ENCODE results near the gene NFIX. TPM values are rescaled to one million over a fixed set of nuclear protein-coding genes. Genes with fewer than 3 reads are reported as not detected.

The NFIX gene
- total and polyA plus RNA-seq, 2 donors (not counting 3 experiments of a cell fraction or from before 2014, with no cell fraction given), result 9.8 to 37.7 TPM

DNA sequence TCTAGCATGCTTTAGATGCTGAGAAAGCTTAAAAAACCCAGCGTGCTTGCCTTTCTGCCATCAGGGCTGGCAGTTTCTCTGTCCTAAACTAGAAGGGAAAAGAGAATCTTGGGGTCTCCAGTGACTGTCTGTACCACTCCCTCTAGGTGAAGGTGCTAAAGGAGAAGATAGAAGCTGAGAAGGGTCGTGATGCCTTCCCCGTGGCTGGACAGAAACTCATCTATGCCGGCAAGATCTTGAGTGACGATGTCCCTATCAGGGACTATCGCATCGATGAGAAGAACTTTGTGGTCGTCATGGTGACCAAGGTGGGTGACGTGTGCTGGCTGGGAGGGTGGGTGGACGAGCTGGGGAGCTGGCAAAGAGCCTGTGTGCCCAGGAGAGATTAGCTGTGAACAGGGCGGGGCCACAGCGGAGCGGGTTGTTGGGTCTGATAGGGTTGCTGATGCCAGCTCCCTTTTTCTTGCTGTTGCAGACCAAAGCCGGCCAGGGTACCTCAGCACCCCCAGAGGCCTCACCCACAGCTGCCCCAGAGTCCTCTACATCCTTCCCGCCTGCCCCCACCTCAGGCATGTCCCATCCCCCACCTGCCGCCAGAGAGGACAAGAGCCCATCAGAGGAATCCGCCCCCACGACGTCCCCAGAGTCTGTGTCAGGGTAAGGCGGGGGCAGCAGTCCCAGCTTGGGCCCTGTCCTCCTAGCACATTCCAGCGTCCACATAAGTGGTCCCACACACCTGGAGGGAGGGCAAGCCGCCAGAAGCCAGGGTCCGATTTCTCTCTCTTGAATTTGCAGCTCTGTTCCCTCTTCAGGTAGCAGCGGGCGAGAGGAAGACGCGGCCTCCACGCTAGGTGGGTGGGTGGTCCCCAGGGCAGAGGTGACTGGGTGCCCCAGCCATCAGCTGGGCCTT is 47.3 kb upstream of the NFIX start:
- Histone ChIP-seq H3K27ac (ENCODE audit: insufficient read depth, low read depth, low read length) (no peak overlapping the region), H2AFZ (ENCODE audit: low read depth, low read length) (no peak overlapping the region), H3K27me3 (ENCODE audit: control insufficient read depth in 2 of 2, insufficient read depth in 2 of 2, low read length in 2 of 2) (no peaks in the 10 kb centered on the region), H4K20me1 (replicated peaks; ENCODE audit: control insufficient read depth, extremely low read depth, insufficient read depth, low read length) (no peaks in the 10 kb centered on the region), H3K79me2 (ENCODE audit: control insufficient read depth, insufficient read depth, low read length) (peaks cover 35% of the 10 kb centered on the region), H3K4me3 (replicated peaks in 1 of 3; ENCODE audit: insufficient read depth in 1 of 3, low read depth in 1 of 3, low read length in 3 of 3) (no peak overlapping the region), H3K9me1 (replicated peaks; ENCODE audit: control insufficient read depth, extremely low read depth, insufficient read depth, low read length) (no peaks in the 10 kb centered on the region), H3K36me3 (ENCODE audit: control insufficient read depth in 2 of 2, extremely low read depth in 1 of 2, insufficient read depth in 2 of 2, low read length in 2 of 2) (peaks cover 18 to 49% of the 10 kb centered on the region in 2 experiments), H3K9ac (replicated peaks; ENCODE audit: extremely low read depth, insufficient read depth, low read length) (no peak overlapping the region), H3K9me3 (replicated peaks; ENCODE audit: control insufficient read depth, insufficient read depth, low read length) (no peaks in the 10 kb centered on the region), H3K4me1 (ENCODE audit: control insufficient read depth, extremely low read depth, insufficient read depth, low read length) (peaks cover 20% of the 10 kb centered on the region), H3K4me2 (ENCODE audit: insufficient read depth, low read length) (no peak overlapping the region)
- FAIRE-seq (no peak), DNase-seq (ENCODE audit: low read depth, low spot score) (no peak)
- POLR2A ChIA-PET, result no interaction called here
- no TSS peak for BruUV-seq (replicated peaks)
- intact Hi-C loops (cut with micrococcal nuclease) (no loop called here), dilution Hi-C loops (cut with MboI; ENCODE audit: extremely low pct_ligation_motif_present, low sequenced_read_pairs) (no loop called here)
- CTCF ChIA-PET, result interaction anchor here (0.9 kb wide), 1 partner anchor 18 kb away, joined by 4 read pairs; no protein-coding TSS in a partner anchor
- TF ChIP-seq FOS (IDR thresholded peaks at IDR 0.05; ENCODE audit: borderline replicate concordance, insufficient read depth, low read length), result no peak
- TF ChIP-seq, protein P1, sequence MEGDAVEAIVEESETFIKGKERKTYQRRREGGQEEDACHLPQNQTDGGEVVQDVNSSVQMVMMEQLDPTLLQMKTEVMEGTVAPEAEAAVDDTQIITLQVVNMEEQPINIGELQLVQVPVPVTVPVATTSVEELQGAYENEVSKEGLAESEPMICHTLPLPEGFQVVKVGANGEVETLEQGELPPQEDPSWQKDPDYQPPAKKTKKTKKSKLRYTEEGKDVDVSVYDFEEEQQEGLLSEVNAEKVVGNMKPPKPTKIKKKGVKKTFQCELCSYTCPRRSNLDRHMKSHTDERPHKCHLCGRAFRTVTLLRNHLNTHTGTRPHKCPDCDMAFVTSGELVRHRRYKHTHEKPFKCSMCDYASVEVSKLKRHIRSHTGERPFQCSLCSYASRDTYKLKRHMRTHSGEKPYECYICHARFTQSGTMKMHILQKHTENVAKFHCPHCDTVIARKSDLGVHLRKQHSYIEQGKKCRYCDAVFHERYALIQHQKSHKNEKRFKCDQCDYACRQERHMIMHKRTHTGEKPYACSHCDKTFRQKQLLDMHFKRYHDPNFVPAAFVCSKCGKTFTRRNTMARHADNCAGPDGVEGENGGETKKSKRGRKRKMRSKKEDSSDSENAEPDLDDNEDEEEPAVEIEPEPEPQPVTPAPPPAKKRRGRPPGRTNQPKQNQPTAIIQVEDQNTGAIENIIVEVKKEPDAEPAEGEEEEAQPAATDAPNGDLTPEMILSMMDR (IDR thresholded peaks at IDR 0.05; ENCODE audit: extremely low read depth in 1 of 2, insufficient read depth in 1 of 2, low read depth in 1 of 2, low read length in 2 of 2), result no peak
- no peak for TF ChIP-seq POLR2AphosphoS5 (IDR thresholded peaks at IDR 0.05; ENCODE audit: insufficient read depth, low read depth, low read length)
- TF ChIP-seq GATA2 (IDR thresholded peaks at IDR 0.05; ENCODE audit: insufficient read depth, insufficient read length, low read depth, low read length), result no peak
- TF ChIP-seq POLR2A (IDR thresholded peaks at IDR 0.05; ENCODE audit: low read depth, low read length), result no peak
- no peak for TF ChIP-seq EZH2 (IDR thresholded peaks at IDR 0.05; ENCODE audit: borderline replicate concordance, low read depth, low read length, severe bottlenecking)
- TF ChIP-seq JUN (IDR thresholded peaks at IDR 0.05; ENCODE audit: borderline replicate concordance, insufficient read depth, insufficient read length, low read depth), result no peak
- TF ChIP-seq, protein P2, sequence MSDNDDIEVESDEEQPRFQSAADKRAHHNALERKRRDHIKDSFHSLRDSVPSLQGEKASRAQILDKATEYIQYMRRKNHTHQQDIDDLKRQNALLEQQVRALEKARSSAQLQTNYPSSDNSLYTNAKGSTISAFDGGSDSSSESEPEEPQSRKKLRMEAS (IDR thresholded peaks at IDR 0.05; ENCODE audit: insufficient read depth, insufficient read length), result no peak
- TF ChIP-seq MYC (IDR thresholded peaks at IDR 0.05; ENCODE audit: low read depth, low read length), result no peak

All from endothelial cell of umbilical vein (primary cell).